PFSK-1 (cell line): ENCODE results near the gene TBC1D9.

Experiments used
- FOXP2 ChIP-seq: optimal IDR thresholded peaks from 2 replicates; pipeline ENCODE3; 2011; ENCODE audit warnings: borderline replicate concordance, control low read depth, inconsistent platforms; ENCODE audit not compliant: insufficient read depth; ENCODE audit errors: extremely low read length, extremely low read depth
- POLR2AphosphoS5 ChIP-seq: IDR thresholded peaks from 2 replicates; pipeline ENCODE4 v1.6.1; 2012; ENCODE audit warnings: low read depth, mild to moderate bottlenecking, control low read depth, low read length, moderate library complexity
- REST ChIP-seq, 2 experiments: IDR thresholded peaks; 2 replicates each; pipeline versions ENCODE4 v1.6.1 to v1.8.0; 2011 to 2012; ENCODE audit warnings: low read depth in 2 of 2, low read length in 2 of 2, control low read depth in 1 of 2, inconsistent platforms in 1 of 2, mild to moderate bottlenecking in 1 of 2, moderate library complexity in 1 of 2; ENCODE audit not compliant: insufficient read depth in 1 of 2
- SIN3A ChIP-seq: IDR thresholded peaks from 2 replicates; pipeline ENCODE4 v1.6.1; 2012; ENCODE audit warnings: mild to moderate bottlenecking, low read length, moderate library complexity, borderline replicate concordance; ENCODE audit not compliant: insufficient read depth
- TAF1 ChIP-seq: IDR thresholded peaks from 2 replicates; pipeline ENCODE4 v1.6.1; 2012; ENCODE audit warnings: low read length, control low read depth, borderline replicate concordance; ENCODE audit not compliant: insufficient read depth

Gene TBC1D9

DNA sequence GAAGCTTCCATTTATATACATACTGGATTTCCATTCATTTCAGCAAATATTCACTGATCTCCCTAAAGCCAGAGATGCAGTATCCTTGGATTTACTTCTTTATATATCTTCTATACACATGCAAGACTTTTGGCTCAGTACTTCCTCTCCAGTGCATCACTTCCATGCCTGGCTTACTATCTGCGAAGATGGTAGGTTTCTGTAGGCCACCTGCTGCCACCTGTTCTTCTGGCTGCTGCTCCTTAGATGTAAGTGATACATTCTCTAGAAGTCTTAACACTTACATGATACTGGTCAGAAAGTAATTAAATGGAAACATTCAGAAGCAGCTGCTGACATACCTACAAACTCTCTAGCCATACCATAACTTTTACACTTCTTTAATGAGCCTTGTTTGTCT is 48.9 kb downstream of the TBC1D9 start:
- TF ChIP-seq POLR2AphosphoS5 (no peak), TAF1 (no peak), REST (IDR thresholded peaks at IDR 0.05; ENCODE audit: insufficient read depth in 1 of 2, low read depth in 2 of 2, low read length in 2 of 2) (no peak), SIN3A (no peak), FOXP2 (no peak)

DNA sequence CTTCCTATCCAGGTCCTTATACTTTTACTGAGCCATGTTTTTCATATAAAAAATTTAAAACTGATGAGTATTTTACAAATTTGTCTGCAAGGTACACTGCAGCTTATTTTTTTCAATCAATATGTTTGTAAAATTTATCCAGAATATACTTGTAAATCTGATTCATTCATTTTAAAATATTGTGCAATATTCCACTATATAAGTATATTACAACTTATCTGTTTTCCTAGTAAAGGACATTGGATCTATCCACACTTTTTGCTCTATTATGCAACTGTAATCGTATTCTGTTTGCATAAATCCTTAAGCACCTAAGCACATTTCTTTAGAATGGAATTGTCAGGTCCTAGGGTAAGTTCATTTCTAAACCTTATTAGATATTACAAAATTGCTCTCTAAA is 49.5 kb downstream of the TBC1D9 start:
- TF ChIP-seq POLR2AphosphoS5 (no peak), SIN3A (no peak), TAF1 (no peak), FOXP2 (no peak), REST (IDR thresholded peaks at IDR 0.05; ENCODE audit: insufficient read depth in 1 of 2, low read depth in 2 of 2, low read length in 2 of 2) (no peak)

GRCh38 chr4:140706276-140706625 is 49.9 kb downstream of the TBC1D9 start:
- TF ChIP-seq REST (IDR thresholded peaks at IDR 0.05; ENCODE audit: insufficient read depth in 1 of 2, low read depth in 2 of 2, low read length in 2 of 2) = no peak
- no peak for TF ChIP-seq SIN3A
- no peak for TF ChIP-seq FOXP2
- no peak for TF ChIP-seq TAF1
- no peak for TF ChIP-seq POLR2AphosphoS5

- TF ChIP-seq SIN3A (no peak), FOXP2 (no peak), TAF1 (no peak), POLR2AphosphoS5 (no peak), REST (IDR thresholded peaks at IDR 0.05; ENCODE audit: insufficient read depth in 1 of 2, low read depth in 2 of 2, low read length in 2 of 2) (no peak)
Measured at GRCh38 chr4:140705625-140706275, 50.4 kb downstream of the TBC1D9 start.
